ENCODE data around the gene NISCH.
"Not testable (repeated sequence)": the region's sequence is repeated elsewhere in the genome, so short reads cannot be mapped to it uniquely, and the experiment has no call there.

The NISCH gene

GRCh38 chr3:52517796-52518722, 62.7 kb downstream of the NISCH start:
- DNase-seq = no peak

DNA sequence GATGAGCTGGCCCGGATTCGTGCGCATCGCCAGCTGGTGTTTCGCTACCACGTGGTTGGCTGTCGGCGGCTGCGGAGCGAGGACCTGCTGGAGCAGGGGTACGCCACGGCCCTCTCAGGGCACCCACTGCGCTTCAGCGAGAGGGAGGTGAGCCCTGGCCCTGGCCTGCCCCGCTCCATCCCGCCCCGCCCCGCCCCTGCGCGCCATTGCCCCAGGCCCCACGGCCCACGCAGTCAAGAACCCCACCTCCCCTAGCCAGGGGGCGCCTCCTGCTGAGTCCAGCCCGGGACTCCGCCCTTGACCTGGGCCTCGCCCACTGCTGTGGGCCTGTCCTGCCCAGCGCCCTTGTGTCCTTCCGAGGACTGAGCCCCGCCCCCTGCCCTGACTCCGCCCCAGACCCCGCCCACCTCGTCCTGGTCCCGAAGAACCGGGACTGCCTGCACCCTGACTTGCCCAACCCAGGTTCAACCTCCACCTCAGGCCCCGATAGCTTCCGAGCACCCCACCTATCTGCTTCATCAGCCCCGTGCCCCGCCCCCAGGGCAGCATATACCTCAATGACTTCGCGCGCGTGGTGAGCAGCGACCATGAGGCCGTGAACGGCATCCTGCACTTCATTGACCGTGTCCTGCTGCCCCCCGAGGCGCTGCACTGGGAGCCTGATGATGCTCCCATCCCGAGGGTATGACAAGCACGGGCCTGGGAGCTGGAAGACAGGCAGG, 63.5 kb downstream of the NISCH start:
- DNase-seq = no peak

GRCh38 chr3:52519445-52520140, 64.2 kb downstream of the NISCH start:
- no peak for DNase-seq

DNA sequence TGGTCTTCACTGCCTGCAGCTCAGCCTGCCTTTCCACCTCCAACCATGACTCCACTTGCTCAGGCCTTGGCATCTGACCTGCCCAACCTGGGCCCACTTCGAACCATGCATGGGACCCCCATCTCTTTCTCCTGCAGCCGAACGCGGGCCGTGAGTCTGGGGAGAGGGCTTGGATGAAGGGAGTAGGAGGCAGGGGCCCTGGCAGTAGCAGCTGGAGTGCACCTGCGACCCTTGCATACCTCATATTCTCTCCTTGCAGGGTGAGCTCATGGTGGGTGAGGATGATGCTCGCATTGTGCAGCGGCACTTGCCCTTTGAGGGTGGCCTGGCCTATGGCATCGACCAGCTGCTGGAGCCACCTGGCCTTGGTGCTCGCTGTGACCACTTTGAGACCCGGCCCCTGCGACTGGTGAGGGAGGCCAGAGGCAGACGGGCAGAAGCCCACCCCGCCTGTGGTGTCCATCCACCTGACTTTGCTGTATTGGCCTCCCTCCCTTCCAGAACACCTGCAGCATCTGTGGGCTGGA, 64.8 kb downstream of the NISCH start:
- DNase-seq = no peak

DNA sequence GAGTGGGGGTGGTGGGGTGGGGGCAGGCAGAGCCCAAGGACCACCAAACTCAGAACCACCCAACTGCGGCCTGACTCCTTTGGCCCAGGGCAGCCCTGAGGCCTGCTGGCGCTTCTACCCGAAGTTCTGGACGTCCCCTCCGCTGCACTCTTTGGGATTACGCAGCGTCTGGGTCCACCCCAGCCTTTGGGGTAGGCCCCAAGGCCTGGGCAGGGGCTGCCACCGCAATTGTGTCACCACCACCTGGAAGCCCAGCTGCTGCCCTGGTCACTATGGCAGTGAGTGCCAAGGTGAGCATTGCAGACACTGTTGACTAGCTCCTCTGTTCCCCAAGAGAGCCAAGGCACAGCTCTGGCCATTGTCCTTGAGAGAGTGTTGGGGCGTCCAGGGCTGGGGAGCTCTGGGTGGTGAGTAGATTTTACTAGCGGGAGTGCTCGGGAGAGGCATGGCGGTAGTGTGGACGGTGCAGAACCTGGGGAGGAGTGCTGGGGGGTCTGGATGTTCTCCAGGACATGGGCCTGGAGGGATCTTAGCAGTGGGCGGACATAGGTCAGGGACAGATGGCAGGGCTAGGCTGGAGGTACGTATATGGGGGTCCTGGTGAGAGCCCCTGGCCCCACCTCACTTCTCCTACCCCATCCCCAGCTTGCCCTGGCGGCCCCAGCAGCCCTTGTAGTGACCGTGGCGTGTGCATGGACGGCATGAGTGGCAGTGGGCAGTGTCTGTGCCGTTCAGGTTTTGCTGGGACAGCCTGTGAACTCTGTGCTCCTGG, 65.5 kb downstream of the NISCH start:
- no peak for DNase-seq

DNA sequence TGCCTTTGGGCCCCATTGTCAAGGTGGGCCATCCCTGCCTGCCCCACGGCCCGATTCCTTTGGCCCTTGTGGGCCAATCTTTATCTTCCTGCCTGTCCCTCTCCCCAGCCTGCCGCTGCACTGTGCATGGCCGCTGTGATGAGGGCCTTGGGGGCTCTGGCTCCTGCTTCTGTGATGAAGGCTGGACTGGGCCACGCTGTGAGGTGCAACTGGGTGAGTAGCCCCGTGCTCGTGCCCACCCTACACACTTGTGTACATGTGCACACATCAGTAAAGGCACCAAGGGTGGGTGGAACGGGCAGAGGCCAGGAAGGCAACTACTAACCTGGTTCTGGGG, 66.1 kb downstream of the NISCH start:
- no peak for DNase-seq

DNA sequence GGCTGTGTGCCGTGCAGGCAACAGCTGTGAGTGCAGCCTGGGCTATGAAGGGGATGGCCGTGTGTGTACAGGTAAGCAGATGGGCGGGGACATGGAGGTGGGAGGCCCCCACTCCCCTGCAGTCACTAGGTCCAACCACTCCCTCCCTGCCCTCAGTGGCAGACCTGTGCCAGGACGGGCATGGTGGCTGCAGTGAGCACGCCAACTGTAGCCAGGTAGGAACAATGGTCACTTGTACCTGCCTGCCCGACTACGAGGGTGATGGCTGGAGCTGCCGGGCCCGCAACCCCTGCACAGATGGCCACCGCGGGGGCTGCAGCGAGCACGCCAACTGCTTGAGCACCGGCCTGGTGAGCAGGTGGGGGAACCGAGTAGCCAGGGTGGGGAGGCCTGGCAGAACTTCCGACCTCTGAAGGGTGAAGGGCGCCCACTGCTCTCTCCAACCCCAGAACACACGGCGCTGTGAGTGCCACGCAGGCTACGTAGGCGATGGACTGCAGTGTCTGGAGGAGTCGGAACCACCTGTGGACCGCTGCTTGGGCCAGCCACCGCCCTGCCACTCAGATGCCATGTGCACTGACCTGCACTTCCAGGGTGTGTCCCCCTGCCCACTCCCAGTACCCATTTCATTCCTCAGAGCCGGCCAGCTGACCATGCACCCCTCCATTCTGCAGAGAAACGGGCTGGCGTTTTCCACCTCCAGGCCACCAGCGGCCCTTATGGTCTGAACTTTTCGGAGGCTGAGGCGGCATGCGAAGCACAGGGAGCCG, 66.7 kb downstream of the NISCH start:
- no peak for DNase-seq

GRCh38 chr3:52522651-52523251, 67.3 kb downstream of the NISCH start:
- no peak for DNase-seq

GRCh38 chr3:52523386-52524257, 68.2 kb downstream of the NISCH start:
- DNase-seq = no peak

GRCh38 chr3:52524258-52524751, 68.9 kb downstream of the NISCH start:
- DNase-seq = no peak

DNA sequence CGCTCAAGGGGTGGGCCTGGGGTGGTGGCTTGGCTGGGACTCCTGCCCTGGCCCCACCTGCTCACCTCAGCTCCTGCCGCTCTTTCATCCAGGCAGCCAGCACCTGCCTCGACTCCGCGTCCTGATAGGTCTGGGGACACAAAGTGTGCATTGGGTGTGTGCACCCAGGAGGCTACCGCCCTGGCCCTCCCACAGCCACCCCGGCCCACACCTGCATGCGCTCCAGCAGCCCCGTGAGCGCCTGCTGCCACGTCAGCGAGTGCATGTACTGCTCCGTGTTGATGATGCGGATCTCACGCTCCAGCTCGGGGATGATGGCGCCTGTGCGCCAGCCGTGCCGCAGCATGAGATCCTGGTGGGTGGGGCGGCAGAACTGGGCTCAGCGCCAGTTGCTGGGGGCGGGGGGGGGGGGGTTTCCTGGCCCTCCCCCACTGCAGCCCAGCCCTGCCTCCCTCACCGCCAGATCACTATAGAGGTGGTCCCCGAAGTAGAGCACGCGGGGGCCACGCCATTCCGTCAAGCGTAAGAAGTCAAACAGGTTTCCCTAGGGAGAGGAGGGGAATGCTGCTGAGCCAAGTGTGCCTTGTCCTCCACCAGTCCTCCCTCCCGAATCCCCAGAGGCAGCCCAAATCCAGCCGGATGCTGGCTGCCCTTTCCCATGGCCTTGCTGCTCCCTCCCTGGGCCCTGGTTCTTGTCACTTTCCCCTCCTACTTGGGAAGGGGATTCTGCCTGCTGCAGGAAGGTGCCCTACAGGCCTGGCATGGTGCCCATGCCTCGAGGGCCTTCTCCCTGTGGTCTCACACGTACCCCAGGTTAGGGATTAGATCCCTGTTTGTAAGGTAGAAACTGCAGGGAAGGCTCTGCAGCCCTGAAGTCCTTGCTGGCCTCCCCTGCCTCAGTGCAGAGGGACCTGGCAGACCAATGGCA, 69.6 kb downstream of the NISCH start:
- peak; percentile 45 for DNase-seq

- DNase-seq = peak; percentile 38
Measured at GRCh38 chr3:52525680-52526561, 70.5 kb downstream of the NISCH start.

DNA sequence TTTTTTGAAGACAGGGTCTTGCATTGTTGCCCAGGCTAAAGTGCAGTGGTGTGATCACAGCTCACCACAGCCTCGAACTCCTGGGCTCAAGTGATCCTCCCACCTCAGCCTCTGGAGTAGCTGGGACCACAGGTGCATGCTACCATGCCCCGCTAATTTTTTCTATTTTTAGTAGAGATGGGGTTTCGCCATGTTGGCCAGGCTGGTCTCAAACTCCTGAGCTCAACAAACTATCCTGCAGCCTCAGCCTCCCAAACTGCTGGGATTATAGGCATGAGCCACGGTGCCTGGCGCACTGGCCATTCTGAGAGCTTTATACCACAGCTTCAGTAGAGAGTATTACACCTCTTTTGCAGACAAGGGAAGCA, 71.3 kb downstream of the NISCH start:
- DNase-seq = not testable (repeated sequence)

DNA sequence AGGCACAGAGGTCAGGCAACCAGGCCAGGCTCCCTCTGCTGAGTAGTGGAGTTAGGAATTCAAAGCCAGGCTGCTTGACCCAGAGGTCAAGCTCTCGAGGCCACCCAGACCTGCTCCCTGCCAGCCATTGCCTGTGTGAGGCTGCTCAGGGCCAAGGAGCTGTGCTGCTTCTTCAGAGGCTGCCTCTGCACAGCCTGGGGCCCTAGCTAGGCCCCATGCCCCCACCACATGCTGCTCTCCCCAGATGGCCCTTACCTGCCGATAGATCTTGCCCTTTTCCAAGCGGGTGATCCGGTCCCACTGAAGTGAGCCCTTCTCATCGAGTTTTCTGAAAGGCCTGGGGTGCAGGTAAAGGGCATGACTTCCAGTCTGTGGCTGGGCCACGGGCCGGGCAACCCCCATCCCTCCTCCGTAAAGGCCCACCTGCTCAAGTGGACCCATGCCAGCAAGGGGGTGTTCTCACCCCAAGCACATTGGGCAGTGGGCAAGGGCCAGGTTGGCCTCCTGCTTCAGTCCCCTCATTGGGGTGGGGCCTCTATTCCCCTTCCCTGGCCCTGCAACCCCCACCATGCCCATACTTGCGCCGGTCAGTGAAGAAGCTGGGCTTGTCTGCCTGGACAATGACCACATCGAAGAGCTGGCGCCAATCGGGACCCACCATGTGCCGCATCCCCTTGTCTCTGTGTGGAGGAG, 71.8 kb downstream of the NISCH start:
- DNase-seq = no peak

GRCh38 chr3:52527732-52528585, 72.6 kb downstream of the NISCH start:
- DNase-seq = no peak
